Measurements from ENCODE around the gene CDC5L.

DNA sequence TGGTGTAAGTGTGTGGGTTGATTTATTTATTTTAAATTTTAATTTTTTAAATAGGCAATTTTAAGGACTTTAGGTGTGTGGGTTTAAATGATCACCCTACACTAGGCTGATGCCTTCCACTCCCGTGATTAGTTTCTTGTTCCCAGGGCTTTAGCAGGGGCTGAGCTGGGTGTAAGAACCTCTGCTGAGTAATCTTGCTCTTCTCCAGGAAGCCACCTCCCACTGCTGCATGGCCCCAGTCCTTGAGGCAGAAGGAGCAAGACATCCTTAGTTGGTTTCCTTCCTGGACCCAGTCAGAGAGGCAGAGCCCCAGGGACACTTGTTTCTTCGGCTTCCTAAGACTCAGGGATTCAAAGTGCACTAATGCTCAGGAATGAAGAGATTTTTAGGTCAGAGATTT, 19.8 kb upstream of the CDC5L start:
- TF ChIP-seq TAF1 (IDR thresholded peaks at IDR 0.05; ENCODE audit: borderline replicate concordance, insufficient read depth, low read length) (no peak), SIN3A (IDR thresholded peaks at IDR 0.05; ENCODE audit: borderline replicate concordance, insufficient read depth, low read length) (no peak), POLR2AphosphoS5 (IDR thresholded peaks at IDR 0.05; ENCODE audit: low read depth, low read length) (no peak)
- TF ChIP-seq, protein P1, sequence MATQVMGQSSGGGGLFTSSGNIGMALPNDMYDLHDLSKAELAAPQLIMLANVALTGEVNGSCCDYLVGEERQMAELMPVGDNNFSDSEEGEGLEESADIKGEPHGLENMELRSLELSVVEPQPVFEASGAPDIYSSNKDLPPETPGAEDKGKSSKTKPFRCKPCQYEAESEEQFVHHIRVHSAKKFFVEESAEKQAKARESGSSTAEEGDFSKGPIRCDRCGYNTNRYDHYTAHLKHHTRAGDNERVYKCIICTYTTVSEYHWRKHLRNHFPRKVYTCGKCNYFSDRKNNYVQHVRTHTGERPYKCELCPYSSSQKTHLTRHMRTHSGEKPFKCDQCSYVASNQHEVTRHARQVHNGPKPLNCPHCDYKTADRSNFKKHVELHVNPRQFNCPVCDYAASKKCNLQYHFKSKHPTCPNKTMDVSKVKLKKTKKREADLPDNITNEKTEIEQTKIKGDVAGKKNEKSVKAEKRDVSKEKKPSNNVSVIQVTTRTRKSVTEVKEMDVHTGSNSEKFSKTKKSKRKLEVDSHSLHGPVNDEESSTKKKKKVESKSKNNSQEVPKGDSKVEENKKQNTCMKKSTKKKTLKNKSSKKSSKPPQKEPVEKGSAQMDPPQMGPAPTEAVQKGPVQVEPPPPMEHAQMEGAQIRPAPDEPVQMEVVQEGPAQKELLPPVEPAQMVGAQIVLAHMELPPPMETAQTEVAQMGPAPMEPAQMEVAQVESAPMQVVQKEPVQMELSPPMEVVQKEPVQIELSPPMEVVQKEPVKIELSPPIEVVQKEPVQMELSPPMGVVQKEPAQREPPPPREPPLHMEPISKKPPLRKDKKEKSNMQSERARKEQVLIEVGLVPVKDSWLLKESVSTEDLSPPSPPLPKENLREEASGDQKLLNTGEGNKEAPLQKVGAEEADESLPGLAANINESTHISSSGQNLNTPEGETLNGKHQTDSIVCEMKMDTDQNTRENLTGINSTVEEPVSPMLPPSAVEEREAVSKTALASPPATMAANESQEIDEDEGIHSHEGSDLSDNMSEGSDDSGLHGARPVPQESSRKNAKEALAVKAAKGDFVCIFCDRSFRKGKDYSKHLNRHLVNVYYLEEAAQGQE (IDR thresholded peaks at IDR 0.05; ENCODE audit: insufficient read depth in 1 of 2, low read depth in 2 of 2, low read length in 2 of 2): no peak
